ENCODE measurements around the gene PPIL6.

The PPIL6 gene

DNA sequence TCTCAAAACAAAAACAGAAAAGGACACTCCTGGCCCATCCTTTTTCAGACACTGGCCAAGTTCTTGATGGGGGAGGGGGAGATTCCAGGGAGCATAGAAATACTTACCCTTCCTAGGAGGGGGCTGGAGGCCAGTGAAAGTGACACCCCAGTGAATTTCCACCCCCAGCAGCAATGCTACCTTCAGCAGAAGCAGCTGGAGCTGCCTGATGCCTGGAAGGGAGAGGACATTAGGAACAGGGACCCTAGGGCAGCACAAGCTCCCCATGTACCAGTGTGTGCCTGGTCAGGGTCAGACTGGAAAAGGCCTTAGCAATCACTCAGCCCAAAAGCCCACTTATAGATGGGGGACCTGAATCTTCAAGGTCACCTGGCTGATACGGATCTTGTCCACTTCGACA is 12.7 kb upstream of the PPIL6 start:
- Histone ChIP-seq H3K4me3 (ENCODE audit: low read length) (no peak overlapping the region), H3K9me3 (ENCODE audit: insufficient read depth, low read length) (no peaks in the 10 kb centered on the region), H3K4me1 (ENCODE audit: low read length) (peaks cover 26% of the 10 kb centered on the region), H3K36me3 (replicated peaks; ENCODE audit: low read depth, low read length) (no peaks in the 10 kb centered on the region), H4K20me1 (ENCODE audit: insufficient read depth, low read length) (no peaks in the 10 kb centered on the region; the same call in 1 of the 2 replicates), H3K27me3 (ENCODE audit: low read depth, low read length) (no peaks in the 10 kb centered on the region), H2AFZ (ENCODE audit: low read depth, low read length) (no peak overlapping the region), H3K79me2 (ENCODE audit: low read length) (no peaks in the 10 kb centered on the region; the same call in 1 of the 2 replicates), H3K9ac (ENCODE audit: low read length) (no peak overlapping the region), H3K27ac (ENCODE audit: low read length) (no peak overlapping the region), H3K4me2 (ENCODE audit: low read length) (no peak overlapping the region)
- no peak for TF ChIP-seq EZH2phosphoT487 (IDR thresholded peaks at IDR 0.05; ENCODE audit: low read depth)
- TF ChIP-seq, protein P1, sequence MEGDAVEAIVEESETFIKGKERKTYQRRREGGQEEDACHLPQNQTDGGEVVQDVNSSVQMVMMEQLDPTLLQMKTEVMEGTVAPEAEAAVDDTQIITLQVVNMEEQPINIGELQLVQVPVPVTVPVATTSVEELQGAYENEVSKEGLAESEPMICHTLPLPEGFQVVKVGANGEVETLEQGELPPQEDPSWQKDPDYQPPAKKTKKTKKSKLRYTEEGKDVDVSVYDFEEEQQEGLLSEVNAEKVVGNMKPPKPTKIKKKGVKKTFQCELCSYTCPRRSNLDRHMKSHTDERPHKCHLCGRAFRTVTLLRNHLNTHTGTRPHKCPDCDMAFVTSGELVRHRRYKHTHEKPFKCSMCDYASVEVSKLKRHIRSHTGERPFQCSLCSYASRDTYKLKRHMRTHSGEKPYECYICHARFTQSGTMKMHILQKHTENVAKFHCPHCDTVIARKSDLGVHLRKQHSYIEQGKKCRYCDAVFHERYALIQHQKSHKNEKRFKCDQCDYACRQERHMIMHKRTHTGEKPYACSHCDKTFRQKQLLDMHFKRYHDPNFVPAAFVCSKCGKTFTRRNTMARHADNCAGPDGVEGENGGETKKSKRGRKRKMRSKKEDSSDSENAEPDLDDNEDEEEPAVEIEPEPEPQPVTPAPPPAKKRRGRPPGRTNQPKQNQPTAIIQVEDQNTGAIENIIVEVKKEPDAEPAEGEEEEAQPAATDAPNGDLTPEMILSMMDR (IDR thresholded peaks at IDR 0.05; ENCODE audit: low read depth, low read length) = no peak

DNA sequence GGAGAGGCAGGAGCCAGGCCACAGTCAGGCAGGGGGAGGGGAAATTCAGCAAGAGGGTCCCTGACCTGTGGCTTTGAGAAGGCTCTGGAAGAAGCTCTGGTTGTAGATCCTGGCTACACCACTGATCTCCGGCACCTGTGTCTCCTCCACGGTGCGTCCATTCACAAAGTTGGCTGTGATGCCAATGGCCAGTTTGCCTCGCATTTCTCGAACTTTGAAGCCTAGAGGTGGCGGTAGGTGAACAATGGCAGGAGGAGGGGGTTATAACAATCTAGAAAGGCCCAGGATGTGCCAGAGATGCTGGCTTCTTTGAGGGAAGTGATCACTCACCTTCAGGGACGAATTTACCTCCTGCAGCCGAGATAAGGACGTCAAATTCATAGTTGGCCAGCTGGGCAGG is 11.8 kb upstream of the PPIL6 start:
- no peak for TF ChIP-seq EZH2phosphoT487 (IDR thresholded peaks at IDR 0.05; ENCODE audit: low read depth)
- TF ChIP-seq, protein P1 (IDR thresholded peaks at IDR 0.05; ENCODE audit: low read depth, low read length) = no peak
- Histone ChIP-seq H3K9ac (ENCODE audit: low read length) (no peak overlapping the region), H4K20me1 (ENCODE audit: insufficient read depth, low read length) (no peaks in the 10 kb centered on the region; the same call in 1 of the 2 replicates), H3K4me3 (ENCODE audit: low read length) (no peak overlapping the region), H3K27me3 (ENCODE audit: low read depth, low read length) (no peaks in the 10 kb centered on the region), H3K4me1 (ENCODE audit: low read length) (peaks cover 22% of the 10 kb centered on the region), H3K9me3 (ENCODE audit: insufficient read depth, low read length) (no peaks in the 10 kb centered on the region), H2AFZ (ENCODE audit: low read depth, low read length) (no peak overlapping the region), H3K4me2 (ENCODE audit: low read length) (no peak overlapping the region), H3K27ac (ENCODE audit: low read length) (no peak overlapping the region), H3K36me3 (replicated peaks; ENCODE audit: low read depth, low read length) (no peaks in the 10 kb centered on the region), H3K79me2 (ENCODE audit: low read length) (no peaks in the 10 kb centered on the region; the same call in 1 of the 2 replicates)

DNA sequence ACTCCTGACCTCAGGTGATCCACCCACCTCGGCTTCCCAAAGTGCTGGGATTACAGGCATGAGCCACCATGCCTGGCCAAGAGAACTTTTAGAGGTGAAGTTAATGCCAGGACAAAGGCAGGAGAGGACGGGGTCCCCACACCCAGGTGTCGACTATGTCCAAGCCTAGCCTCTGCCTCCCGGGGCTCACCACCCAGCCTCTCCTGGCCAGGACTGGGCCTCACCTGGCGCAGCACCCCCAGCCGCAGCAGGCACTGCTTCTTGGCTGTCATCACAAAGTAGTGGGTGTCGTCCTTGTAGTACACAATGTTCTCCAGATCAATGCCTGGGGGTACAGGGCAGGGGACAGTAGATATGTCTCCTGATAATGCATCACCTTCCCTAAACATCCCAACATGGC is 10.9 kb upstream of the PPIL6 start:
- TF ChIP-seq EZH2phosphoT487 (IDR thresholded peaks at IDR 0.05; ENCODE audit: low read depth) = no peak
- TF ChIP-seq, protein P1 (IDR thresholded peaks at IDR 0.05; ENCODE audit: low read depth, low read length) = no peak
- Histone ChIP-seq H3K79me2 (ENCODE audit: low read length) (no peaks in the 10 kb centered on the region; the same call in 1 of the 2 replicates), H3K4me1 (ENCODE audit: low read length) (peaks cover 14% of the 10 kb centered on the region), H4K20me1 (ENCODE audit: insufficient read depth, low read length) (no peaks in the 10 kb centered on the region), H3K27ac (ENCODE audit: low read length) (no peak overlapping the region), H3K36me3 (replicated peaks; ENCODE audit: low read depth, low read length) (no peaks in the 10 kb centered on the region), H3K4me3 (ENCODE audit: low read length) (no peak overlapping the region), H3K4me2 (ENCODE audit: low read length) (no peak overlapping the region), H3K9ac (ENCODE audit: low read length) (no peak overlapping the region), H3K27me3 (ENCODE audit: low read depth, low read length) (no peaks in the 10 kb centered on the region), H2AFZ (ENCODE audit: low read depth, low read length) (no peak overlapping the region), H3K9me3 (ENCODE audit: insufficient read depth, low read length) (no peaks in the 10 kb centered on the region)

DNA sequence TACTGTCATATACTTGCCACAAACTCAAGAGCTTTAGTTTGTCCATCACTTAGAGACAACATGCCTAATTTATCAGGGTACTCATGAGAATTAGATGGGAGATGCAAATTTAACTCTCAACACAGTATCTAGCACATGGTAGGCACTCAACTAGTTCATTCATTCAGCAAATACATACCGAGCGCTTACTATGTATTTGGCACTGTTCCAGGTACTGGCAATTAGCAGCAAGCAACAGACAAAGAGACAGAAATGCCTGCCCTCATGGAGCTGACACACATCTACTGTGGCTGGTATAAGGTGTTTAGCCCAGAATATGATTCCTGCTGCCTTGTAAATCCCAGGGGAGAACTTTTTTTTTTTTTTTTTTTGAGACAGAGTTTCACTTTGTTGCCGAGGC is 10.4 kb upstream of the PPIL6 start:
- Histone ChIP-seq H3K79me2 (ENCODE audit: low read length) (no peaks in the 10 kb centered on the region; the same call in 1 of the 2 replicates), H2AFZ (ENCODE audit: low read depth, low read length) (no peak overlapping the region), H3K36me3 (replicated peaks; ENCODE audit: low read depth, low read length) (no peaks in the 10 kb centered on the region), H3K27ac (ENCODE audit: low read length) (no peak overlapping the region), H3K4me2 (ENCODE audit: low read length) (no peak overlapping the region), H3K9me3 (ENCODE audit: insufficient read depth, low read length) (no peaks in the 10 kb centered on the region), H4K20me1 (ENCODE audit: insufficient read depth, low read length) (no peaks in the 10 kb centered on the region), H3K9ac (ENCODE audit: low read length) (no peak overlapping the region), H3K4me3 (ENCODE audit: low read length) (no peak overlapping the region), H3K4me1 (ENCODE audit: low read length) (peaks cover 9% of the 10 kb centered on the region), H3K27me3 (ENCODE audit: low read depth, low read length) (no peaks in the 10 kb centered on the region)
- TF ChIP-seq, protein P1 (IDR thresholded peaks at IDR 0.05; ENCODE audit: low read depth, low read length) = no peak
- TF ChIP-seq EZH2phosphoT487 (IDR thresholded peaks at IDR 0.05; ENCODE audit: low read depth) = no peak

Measured in OCI-LY3 (cell line).